ENCODE data around the gene AP4E1.
A peak's percentile ranks its signal among the peaks of the same experiment; 100 is the strongest.
"Not testable (repeated sequence)": the region's sequence is repeated elsewhere in the genome, so short reads cannot be mapped to it uniquely, and the experiment has no call there.

The AP4E1 gene

GRCh38 chr15:50908209-50909009 is at the start of gene AP4E1:
Gene AP4E1, plus strand, starts transcription at chr15:50908683. Its CDS starts 96 bp downstream, at chr15:50908779.
- DNase-seq, result peak; percentile 96

GRCh38 chr15:50860824-50861223 is 47.7 kb upstream of the AP4E1 start:
- DNase-seq, result no peak

- no peak for DNase-seq
Measured at GRCh38 chr15:50862553-50862952, 45.9 kb upstream of the AP4E1 start.

DNA sequence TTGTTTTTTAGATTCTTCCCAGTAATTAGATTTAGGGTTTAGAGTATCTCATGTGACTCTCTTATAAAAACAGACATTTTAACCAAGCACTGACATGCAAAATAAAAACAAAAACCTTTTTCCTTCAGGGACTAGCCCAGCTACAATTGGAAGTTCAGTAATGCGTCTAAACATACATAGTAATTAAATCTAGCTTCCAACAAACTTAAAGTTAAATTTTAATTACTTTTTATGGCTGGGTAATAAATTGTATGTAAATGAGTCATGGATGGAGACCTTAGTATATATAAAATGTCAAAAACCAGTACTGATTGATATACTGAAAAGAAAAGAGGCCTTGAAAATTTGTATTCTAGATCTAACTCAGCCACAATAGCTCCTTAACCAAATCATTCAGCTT is 43.6 kb upstream of the AP4E1 start:
- DNase-seq, result no peak

GRCh38 chr15:50865515-50866353 is 42.7 kb upstream of the AP4E1 start:
- DNase-seq, result no peak

GRCh38 chr15:50871832-50872231 is 36.7 kb upstream of the AP4E1 start:
- DNase-seq, result no peak

DNA sequence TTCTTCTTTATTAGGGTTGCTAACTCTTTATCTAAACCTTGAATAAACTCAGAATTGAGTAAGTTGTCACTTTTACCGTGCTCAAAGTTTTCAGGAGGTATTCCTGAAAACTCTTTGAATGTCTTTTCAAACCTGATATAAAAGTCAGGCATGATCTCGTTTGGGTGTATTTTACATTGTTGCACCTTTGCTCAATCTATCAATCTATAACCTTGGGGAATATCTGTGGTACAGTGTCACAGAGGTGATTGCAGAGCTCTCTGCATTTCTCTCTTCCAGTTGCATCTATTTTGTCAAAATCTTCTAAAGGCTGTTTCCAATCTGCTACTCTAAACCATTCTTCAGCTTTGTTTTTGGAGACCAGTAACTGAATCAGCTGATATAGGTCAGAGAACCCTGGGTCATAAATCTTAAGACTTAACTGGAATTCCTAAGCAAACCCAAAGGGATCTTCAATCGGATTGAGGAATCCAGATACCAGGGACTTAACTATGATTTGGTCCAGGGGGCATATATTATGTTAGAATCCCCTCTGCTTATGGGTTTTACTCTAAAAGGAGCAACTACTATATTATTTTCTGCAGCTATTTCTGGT is 35.6 kb upstream of the AP4E1 start:
- DNase-seq, result no peak

DNA sequence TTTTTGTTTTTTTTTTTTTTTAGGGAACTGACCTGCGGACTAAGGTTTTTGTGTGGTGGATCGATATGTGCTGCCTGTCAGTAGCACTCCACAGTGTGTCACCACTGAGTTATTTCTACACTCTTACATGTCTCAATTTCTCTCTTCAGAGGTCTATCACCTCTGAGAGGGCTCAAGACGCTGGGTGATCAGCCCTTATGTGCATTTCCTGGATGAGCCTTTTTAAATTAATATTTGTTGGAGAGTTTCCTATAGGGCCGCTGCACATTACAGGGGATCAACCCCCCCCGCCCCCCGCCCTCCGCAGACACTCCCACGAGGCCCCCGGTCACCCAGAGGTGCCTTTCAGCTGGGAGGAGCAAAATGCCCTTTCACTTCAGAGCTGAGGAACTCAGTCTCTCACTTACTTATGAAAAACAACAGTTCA is 34.5 kb upstream of the AP4E1 start:
- DNase-seq, result peak; percentile 25

DNA sequence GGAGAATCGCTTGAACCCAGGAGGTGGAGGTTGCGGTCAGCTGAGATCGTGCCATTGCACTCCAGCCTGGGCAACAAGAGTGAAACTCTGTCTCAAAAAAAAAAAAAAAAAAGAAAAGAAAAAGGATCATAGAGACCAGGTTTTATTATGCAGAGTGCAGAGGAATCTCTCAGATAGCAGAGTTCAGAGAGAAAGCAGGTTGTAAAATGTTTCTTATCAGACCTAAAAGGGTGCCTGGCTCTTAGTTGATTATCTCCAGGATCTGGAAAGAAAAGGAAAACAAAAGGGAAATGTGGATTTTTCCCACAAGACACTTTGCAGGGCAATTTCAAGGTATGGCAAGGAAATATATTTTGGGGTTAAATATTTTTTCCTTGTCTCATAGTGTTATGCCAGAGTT is 33.2 kb upstream of the AP4E1 start:
- DNase-seq, result not testable (repeated sequence)

DNA sequence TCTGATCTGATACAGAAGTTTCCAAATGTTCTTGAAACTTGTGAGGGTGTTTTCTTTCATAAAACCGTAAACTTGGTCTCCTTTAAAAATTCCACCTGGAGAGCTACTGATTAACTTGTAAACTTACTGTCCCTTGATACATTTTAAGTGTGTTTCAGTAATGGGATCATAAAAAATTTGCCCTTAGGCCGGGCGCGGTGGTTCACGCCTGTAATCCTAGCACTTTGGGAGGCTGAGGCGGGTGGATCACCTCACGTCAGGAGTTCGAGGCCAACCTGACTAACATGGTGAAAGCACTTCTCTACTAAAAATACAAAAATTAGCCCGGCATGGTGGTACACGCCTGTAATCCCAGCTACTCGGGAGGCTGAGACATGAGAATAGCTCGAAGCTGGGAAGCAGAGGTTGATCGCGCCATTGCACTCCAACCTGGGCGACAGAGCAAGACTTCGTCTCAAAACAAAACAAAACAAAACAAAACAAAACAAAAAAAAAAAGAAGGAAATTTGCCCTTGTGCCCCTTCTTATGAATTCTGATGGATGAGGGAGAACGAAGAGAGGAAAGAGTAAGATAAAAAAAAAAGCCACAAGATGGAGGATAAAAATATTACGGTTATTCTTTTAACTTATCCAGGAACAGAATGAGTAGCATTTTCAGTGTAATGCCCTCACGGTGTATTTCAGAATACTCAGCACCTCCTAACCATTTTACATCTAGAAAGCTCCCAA is 32.1 kb upstream of the AP4E1 start:
- DNase-seq, result no peak

DNA sequence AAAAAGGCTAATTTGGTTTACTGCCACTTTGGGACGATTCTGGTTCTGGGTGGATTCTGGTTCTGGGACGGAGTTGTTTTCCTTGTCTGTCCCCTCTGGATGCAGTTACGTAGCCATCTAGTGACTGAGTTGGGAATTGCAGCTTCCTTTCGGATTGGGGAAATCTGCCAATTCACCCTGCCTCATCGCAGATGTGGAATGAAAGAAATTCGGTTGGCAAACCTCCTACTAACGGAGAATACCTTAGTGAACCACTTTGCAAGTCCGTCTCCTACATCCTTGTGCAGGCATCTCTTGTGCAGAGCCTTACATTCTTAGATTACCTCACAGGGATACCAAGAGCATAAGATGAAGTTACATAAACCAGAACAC is 31.5 kb upstream of the AP4E1 start:
- peak; percentile 78 for DNase-seq

DNA sequence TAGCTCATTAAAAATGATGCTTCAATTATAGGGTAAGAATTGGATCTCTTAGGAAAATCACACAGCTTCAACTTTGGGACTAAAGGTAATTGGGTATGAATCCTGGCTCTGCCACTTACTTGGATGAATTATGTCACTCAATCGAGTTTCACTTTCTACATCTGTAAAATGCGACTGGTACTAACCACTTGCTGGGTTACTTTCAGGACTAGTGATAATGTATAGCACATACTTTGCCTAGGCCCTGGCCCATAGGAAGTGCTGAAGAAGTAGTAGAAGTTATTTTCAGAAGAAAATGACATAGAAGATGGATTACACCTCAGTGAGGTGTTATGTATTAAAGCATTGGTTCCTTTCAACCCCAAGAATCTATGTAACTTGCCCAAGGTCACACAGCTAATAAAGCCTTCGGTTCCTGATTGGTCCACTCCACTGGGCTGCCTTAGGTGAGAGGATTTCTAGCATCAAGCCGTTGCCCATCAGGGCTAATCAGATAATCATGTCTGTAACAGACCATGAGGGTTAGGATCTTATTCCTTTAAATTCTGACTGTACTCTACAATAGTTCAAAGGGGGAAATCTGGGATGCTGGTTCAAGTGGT is 29.4 kb upstream of the AP4E1 start:
- DNase-seq, result no peak

DNA sequence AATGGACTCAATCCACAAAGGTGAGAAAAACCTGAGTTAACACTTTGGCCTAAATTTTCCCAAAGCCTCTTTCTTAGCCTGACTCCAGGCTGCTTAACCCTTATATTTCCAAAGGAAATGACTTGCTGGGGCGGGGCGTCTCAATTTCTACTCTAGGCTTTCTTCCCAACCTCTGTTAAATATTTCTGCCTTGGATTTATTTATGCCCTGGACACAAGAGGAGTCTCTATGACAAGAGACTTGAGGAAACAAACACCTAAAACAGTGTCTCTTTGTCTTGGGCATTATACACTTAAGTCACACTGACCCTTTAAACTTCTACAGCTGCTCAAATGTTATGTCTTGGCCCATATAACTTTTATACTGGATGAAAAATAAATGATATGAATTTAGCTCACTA is 28.3 kb upstream of the AP4E1 start:
- DNase-seq, result no peak

- DNase-seq, result no peak
Measured at GRCh38 chr15:50880651-50881114, 27.8 kb upstream of the AP4E1 start.

DNA sequence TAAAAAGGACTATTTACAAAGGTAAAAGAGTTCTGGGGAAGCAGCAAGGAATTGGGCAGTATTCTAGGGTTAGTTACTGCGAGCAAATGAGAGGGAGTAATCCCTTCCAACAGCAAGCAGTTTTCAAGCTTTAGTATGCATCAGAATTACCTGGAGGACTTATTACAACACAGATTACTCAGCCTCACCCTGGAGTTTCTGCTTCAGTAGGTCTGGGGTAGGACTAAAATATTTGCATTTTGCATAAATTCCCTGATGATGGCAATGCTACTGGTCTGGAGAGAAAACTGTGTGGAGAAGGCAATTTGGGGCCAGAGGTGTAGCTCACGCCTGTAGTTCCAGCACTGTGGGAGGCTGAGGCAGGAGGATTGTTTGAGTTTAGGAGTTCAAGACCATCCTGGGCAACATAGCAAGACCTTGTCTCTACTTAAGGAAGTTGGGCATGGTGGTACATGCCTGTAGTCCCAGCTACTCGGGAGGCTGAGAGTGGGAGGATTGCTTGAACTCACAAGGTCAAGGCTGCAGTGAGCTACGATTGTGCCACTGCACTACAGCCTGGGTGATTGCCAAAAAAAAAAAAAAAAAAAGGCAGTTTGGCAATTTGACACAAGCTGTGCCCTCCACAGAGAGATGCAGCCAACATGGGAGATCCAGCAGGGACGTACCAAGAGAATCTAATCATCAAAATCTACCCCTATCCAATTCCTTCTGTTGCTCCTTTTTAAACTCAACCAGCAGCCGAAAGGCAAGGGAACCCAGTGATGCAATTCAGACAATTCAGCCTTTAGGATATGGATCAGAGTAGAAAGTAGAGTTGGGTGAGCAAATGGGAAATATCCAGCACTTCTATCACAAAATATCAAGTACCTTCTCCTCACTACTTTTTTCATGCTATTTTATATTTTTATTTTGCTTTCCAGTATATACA is 27.1 kb upstream of the AP4E1 start:
- DNase-seq, result peak; percentile 25

DNA sequence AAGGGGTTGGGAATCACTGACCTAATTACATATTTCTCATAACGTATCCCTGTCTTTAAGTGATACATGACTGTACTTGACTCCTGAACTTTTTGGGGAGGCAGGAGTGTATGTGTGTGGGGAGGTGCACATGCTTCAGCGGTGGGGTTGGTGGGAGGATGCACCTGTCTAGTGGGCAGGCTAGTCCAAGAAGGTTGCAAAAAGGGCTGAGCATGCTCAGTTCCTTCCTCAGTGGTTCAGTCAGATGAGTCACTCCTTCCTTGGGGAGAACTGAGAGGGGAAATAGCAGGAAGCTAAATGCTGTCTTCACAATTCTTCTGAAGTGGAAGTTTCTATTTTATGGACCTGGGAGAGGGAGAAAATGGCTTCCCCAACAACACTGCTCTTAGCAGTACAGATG is 24.6 kb upstream of the AP4E1 start:
- DNase-seq, result peak; percentile 7

GRCh38 chr15:50884540-50884939 is 23.9 kb upstream of the AP4E1 start:
- no peak for DNase-seq

DNA sequence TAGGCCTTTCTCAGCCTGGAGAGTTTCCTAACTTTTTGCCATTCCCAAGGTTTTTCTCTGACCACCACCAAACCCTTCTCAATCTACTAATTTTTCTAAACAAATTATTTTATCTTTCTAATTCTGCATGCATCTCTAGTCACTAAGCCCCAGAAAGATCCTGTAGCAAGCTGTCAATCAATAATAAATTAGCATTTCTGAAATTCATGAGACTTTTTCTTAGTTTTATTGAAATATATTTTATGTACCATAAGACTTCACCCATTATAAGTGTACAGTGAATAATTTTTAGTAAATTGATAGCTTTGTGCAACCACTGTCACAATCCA is 22.4 kb upstream of the AP4E1 start:
- DNase-seq, result no peak

DNA sequence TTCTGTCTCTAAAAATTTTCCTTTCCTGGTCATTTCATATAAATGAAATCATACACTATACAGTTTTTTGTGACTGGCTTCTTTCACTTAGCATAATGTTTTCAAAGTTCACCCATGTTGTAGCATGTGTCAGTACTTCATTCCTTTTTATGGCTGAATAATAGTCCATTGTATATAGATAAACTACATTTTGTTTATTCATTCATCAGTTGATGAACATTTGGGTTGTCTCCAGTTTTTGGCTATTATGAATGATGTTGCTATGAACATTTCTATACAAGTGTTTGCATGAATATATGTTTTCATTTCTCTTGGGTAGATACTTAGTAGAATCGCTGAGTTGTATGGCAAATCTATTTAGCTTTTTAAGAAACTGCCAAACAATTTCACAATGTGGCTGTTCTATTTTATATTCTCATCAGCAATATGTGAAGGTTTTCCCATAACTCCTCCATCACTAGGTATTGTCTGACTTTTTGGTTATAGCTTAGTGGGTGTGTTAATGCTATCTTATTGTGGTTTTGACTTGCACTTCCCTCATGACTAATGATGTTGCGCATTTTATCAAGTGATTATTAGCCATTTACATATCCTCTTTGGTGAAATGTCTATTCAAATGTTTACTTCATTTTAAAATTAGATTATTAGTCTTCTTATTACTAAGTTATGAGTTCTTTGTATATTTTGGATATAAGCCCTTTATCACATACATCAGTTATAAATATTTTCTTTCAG is 21.7 kb upstream of the AP4E1 start:
- no peak for DNase-seq

DNA sequence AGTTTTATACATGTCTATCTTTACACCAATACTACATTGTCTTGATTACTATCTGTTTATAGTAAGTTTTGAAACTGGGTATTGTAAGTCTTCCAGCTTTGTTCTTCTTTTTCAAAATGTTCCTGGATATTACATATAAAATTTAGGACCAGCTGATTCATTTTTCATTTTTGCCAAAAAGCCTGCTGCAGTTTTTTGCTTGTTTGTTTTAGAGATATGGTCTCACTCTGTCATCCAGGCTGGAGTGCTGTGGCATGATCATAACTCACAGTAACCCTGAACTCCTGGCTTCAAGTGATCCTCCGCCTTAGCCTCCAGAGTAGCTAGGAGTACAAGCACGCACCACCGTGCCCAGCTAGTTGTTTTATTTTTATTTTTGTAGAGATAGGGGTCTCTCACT is 20.4 kb upstream of the AP4E1 start:
- DNase-seq, result no peak

DNA sequence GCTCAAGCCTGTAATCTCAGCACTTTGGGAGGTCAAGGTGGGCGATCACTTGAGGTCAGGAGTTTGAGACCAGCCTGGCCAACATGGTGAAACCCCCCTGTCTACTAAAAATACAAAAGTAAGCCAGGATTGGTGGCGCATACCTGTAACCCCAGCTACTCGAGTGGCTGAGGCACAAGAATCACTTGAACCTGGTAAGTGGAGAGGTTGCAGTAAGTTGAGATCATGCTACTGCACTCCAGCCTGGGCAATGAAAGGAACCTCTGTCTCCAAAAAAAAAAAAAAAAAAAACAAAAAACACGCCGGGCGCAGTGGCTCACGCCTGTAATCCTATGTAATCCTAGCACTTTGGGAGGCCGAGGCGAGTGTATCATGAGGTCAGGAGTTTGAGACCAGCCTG is 18.9 kb upstream of the AP4E1 start:
- DNase-seq, result no peak

All from NCI-H69 (cell line).